ENCODE results near the gene ADARB2.

Gene ADARB2

DNA sequence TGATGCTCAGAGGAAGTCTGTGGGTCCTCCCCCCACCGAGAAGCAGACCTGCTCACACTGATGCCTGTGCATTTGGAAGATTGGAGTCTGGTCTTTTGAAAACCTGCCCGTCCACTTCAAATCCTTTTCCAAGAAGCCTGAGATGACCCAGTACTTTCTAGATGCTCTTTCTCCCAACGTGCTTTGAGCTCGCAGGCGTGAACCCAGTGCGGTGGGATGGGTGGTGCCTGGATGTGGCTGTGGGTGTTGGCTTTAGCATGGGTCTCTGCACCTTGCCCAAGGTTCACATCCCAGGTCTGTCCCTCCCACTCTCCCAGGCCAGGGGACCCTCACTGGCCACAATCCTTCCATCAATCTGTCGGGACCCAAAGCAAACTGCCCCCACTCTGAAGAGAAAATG is 170.2 kb downstream of the ADARB2 start (continued):
- TF ChIP-seq, protein P1, sequence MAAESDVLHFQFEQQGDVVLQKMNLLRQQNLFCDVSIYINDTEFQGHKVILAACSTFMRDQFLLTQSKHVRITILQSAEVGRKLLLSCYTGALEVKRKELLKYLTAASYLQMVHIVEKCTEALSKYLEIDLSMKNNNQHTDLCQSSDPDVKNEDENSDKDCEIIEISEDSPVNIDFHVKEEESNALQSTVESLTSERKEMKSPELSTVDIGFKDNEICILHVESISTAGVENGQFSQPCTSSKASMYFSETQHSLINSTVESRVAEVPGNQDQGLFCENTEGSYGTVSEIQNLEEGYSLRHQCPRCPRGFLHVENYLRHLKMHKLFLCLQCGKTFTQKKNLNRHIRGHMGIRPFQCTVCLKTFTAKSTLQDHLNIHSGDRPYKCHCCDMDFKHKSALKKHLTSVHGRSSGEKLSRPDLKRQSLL (tag by site-specific recombination; IDR thresholded peaks at IDR 0.05), result no peak
- TF ChIP-seq ZNF211 (tag by site-specific recombination; IDR thresholded peaks at IDR 0.05; ENCODE audit: low read depth) (no peak), MZF1 (tag by site-specific recombination; IDR thresholded peaks at IDR 0.05; ENCODE audit: borderline replicate concordance) (no peak), ZNF433 (tag by site-specific recombination; IDR thresholded peaks at IDR 0.05; ENCODE audit: low read depth) (no peak), ZNF239 (tag by site-specific recombination; IDR thresholded peaks at IDR 0.05) (no peak), ZNF558 (tag by site-specific recombination; IDR thresholded peaks at IDR 0.05) (no peak)
- TF ChIP-seq, protein P2, sequence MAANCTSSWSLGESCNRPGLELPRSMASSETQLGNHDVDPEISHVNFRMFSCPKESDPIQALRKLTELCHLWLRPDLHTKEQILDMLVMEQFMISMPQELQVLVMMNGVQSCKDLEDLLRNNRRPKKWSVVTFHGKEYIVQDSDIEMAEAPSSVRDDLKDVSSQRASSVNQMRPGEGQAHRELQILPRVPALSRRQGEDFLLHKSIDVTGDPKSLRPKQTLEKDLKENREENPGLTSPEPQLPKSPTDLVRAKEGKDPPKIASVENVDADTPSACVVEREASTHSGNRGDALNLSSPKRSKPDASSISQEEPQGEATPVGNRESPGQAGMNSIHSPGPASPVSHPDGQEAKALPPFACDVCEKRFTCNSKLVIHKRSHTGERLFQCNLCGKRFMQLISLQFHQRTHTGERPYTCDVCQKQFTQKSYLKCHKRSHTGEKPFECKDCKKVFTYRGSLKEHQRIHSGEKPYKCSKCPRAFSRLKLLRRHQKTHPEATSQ (tag by site-specific recombination; IDR thresholded peaks at IDR 0.05), result no peak
- TF ChIP-seq, protein P3, sequence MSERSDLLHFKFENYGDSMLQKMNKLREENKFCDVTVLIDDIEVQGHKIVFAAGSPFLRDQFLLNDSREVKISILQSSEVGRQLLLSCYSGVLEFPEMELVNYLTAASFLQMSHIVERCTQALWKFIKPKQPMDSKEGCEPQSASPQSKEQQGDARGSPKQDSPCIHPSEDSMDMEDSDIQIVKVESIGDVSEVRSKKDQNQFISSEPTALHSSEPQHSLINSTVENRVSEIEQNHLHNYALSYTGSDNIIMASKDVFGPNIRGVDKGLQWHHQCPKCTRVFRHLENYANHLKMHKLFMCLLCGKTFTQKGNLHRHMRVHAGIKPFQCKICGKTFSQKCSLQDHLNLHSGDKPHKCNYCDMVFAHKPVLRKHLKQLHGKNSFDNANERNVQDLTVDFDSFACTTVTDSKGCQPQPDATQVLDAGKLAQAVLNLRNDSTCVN (tag by site-specific recombination; optimal IDR thresholded peaks at IDR 0.05), result no peak

DNA sequence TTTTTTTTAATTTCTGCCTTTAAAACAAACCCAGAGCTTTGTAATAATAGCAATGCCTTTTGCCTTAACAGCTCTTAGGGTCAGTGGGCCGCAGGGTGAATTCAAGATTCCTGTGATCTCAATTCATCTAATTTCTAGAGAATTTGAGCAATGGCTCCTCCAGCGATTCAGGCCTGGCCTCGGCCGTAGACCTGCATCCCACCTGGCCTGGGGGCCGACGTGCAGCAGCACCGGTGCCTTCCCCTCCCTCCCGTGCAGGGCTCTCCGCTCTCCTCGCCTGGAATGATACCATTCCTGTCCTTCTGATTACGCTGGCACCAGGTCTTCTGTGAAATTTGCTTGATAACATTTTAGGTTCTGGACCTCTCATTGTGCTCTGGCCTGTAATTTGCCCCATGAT is 172.5 kb downstream of the ADARB2 start:
- POLR2A ChIA-PET, result interaction anchor here (0.6 kb wide), 1 partner anchor 208 kb away, joined by 3 read pairs; no protein-coding TSS in a partner anchor
- Histone ChIP-seq H3K4me3 (ENCODE audit: low read depth, low read length) (no peak overlapping the region), H3K36me3 (ENCODE audit: control insufficient read depth in 2 of 2, insufficient read depth in 1 of 2, low read length in 2 of 2) (no peaks in the 10 kb centered on the region), H3K27ac (ENCODE audit: extremely low read depth, low read depth, low read length) (no peak overlapping the region), H3K9me3 (ENCODE audit: control insufficient read depth, insufficient read depth, low read depth, low read length) (no peaks in the 10 kb centered on the region), H3K4me1 (ENCODE audit: control insufficient read depth, insufficient read depth, low read length) (no peaks in the 10 kb centered on the region)
- no peak for TF ChIP-seq KLF16 (tag by site-specific recombination; IDR thresholded peaks at IDR 0.05)
- TF ChIP-seq ZNF211 (tag by site-specific recombination; IDR thresholded peaks at IDR 0.05; ENCODE audit: low read depth), result no peak
- no peak for TF ChIP-seq ZNF175 (tag by site-specific recombination; IDR thresholded peaks at IDR 0.05)
- TF ChIP-seq, protein P4, sequence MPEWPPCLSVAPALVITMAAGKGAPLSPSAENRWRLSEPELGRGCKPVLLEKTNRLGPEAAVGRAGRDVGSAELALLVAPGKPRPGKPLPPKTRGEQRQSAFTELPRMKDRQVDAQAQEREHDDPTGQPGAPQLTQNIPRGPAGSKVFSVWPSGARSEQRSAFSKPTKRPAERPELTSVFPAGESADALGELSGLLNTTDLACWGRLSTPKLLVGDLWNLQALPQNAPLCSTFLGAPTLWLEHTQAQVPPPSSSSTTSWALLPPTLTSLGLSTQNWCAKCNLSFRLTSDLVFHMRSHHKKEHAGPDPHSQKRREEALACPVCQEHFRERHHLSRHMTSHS (tag by site-specific recombination; IDR thresholded peaks at IDR 0.05), result no peak
- TF ChIP-seq ZNF23 (tag by site-specific recombination; IDR thresholded peaks at IDR 0.05; ENCODE audit: borderline replicate concordance), result no peak
- TF ChIP-seq ZNF670 (tag by site-specific recombination; IDR thresholded peaks at IDR 0.05; ENCODE audit: low read depth), result no peak
- no peak for TF ChIP-seq ZNF555 (tag by site-specific recombination; conservative IDR thresholded peaks at IDR 0.05)
- no peak for TF ChIP-seq TCF7L2 (IDR thresholded peaks at IDR 0.05; ENCODE audit: borderline replicate concordance, low read depth, low read length)
- TF ChIP-seq, protein P5, sequence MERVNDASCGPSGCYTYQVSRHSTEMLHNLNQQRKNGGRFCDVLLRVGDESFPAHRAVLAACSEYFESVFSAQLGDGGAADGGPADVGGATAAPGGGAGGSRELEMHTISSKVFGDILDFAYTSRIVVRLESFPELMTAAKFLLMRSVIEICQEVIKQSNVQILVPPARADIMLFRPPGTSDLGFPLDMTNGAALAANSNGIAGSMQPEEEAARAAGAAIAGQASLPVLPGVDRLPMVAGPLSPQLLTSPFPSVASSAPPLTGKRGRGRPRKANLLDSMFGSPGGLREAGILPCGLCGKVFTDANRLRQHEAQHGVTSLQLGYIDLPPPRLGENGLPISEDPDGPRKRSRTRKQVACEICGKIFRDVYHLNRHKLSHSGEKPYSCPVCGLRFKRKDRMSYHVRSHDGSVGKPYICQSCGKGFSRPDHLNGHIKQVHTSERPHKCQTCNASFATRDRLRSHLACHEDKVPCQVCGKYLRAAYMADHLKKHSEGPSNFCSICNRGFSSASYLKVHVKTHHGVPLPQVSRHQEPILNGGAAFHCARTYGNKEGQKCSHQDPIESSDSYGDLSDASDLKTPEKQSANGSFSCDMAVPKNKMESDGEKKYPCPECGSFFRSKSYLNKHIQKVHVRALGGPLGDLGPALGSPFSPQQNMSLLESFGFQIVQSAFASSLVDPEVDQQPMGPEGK (tag by site-specific recombination; IDR thresholded peaks at IDR 0.05), result no peak
- no peak for TF ChIP-seq ZNF624 (tag by site-specific recombination; IDR thresholded peaks at IDR 0.05)
- no peak for TF ChIP-seq WT1 (tag by site-specific recombination; IDR thresholded peaks at IDR 0.05)
- no peak for TF ChIP-seq ZNF324 (tag by site-specific recombination; IDR thresholded peaks at IDR 0.05)
- TF ChIP-seq, protein P6, sequence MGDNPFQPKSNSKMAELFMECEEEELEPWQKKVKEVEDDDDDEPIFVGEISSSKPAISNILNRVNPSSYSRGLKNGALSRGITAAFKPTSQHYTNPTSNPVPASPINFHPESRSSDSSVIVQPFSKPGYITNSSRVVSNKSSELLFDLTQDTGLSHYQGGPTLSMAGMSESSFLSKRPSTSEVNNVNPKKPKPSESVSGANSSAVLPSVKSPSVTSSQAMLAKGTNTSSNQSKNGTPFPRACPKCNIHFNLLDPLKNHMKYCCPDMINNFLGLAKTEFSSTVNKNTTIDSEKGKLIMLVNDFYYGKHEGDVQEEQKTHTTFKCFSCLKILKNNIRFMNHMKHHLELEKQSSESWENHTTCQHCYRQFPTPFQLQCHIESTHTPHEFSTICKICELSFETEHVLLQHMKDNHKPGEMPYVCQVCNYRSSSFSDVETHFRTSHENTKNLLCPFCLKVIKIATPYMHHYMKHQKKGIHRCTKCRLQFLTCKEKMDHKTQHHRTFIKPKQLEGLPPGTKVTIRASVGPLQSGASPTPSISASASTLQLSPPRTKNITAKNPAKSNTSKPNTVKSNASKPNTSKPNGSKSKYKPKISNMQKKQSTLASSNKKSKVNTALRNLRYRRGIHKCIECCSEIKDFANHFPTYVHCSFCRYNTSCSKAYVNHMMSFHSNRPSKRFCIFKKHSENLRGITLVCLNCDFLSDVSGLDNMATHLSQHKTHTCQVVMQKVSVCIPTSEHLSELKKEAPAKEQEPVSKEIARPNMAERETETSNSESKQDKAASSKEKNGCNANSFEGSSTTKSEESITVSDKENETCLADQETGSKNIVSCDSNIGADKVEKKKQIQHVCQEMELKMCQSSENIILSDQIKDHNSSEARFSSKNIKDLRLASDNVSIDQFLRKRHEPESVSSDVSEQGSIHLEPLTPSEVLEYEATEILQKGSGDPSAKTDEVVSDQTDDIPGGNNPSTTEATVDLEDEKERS (tag by site-specific recombination; IDR thresholded peaks at IDR 0.05), result no peak
- no peak for TF ChIP-seq ZNF391 (tag by site-specific recombination; IDR thresholded peaks at IDR 0.05; ENCODE audit: borderline replicate concordance, low read depth)
- TF ChIP-seq ZNF791 (tag by site-specific recombination; IDR thresholded peaks at IDR 0.05), result no peak
- CTCF ChIA-PET, result interaction anchor here (0.6 kb wide), 1 partner anchor 644 kb away, joined by 3 read pairs; no protein-coding TSS in a partner anchor
